HEK293T (cell line): Measurements from ENCODE around the gene KMT2C.

Experiments
- SP1 ChIP-seq: fragments of 450-650 bp; IDR thresholded peaks from 2 replicates; pipeline ENCODE4 v1.6.1; 2017
- TF ChIP-seq, protein P1 (sequence below): fragments of 450-650 bp; IDR thresholded peaks from 2 replicates; pipeline ENCODE4 v1.6.1; 2016

DNA sequence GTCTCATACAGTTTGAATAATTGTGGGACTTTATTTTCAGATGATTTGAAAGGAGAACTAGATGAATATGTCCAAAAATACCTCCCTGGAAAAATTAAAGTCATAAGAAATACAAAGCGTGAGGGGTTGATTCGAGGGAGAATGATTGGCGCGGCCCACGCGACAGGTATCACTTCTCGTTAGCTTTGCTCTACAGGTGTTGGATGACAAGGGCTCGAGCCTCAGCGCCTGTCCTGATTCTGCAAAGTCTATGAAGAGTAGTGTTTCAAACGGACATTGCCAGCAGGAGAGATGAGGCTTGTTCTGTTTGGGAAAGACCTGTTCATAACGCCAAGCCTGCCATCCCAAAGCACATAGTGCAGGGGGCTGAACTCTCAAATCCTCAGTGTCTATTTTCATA, 330.6 kb downstream of the KMT2C start:
- TF ChIP-seq SP1 = no peak
- TF ChIP-seq, protein P1, sequence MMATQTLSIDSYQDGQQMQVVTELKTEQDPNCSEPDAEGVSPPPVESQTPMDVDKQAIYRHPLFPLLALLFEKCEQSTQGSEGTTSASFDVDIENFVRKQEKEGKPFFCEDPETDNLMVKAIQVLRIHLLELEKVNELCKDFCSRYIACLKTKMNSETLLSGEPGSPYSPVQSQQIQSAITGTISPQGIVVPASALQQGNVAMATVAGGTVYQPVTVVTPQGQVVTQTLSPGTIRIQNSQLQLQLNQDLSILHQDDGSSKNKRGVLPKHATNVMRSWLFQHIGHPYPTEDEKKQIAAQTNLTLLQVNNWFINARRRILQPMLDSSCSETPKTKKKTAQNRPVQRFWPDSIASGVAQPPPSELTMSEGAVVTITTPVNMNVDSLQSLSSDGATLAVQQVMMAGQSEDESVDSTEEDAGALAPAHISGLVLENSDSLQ = no peak
